Measurements from ENCODE around the gene LLGL2.

DNA sequence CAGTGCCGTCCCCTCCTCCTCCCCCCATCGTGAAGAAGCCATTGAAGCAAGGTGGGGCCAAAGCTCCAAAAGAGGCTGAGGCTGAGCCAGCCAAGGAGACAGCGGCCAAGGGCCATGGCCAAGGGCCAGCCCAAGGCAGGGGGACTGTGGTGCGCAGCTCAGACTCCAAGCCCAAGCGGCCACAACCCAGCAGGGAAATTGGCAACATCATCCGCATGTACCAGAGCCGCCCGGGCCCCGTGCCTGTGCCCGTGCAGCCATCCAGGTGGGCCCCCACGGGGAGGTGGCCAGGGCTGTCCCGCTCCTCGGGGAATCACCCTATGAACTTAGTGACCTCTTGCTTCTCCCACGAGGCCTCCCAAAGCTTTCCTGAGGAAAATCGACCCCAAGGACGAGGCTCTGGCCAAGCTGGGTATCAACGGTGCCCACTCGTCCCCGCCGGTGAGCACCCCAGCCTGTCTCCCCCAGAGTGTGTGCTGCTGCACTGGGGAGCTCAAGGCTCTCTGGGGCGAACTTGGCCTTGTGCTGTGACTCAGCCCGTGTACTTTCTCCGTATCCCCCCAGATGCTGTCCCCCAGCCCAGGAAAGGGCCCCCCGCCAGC lies 91.1 kb downstream of the LLGL2 start:
- TF ChIP-seq POLR2A (IDR thresholded peaks at IDR 0.05), result no peak
- TF ChIP-seq EP300 (IDR thresholded peaks at IDR 0.05), result no peak
- TF ChIP-seq, protein P1, sequence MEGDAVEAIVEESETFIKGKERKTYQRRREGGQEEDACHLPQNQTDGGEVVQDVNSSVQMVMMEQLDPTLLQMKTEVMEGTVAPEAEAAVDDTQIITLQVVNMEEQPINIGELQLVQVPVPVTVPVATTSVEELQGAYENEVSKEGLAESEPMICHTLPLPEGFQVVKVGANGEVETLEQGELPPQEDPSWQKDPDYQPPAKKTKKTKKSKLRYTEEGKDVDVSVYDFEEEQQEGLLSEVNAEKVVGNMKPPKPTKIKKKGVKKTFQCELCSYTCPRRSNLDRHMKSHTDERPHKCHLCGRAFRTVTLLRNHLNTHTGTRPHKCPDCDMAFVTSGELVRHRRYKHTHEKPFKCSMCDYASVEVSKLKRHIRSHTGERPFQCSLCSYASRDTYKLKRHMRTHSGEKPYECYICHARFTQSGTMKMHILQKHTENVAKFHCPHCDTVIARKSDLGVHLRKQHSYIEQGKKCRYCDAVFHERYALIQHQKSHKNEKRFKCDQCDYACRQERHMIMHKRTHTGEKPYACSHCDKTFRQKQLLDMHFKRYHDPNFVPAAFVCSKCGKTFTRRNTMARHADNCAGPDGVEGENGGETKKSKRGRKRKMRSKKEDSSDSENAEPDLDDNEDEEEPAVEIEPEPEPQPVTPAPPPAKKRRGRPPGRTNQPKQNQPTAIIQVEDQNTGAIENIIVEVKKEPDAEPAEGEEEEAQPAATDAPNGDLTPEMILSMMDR (IDR thresholded peaks at IDR 0.05), result no peak
- TF ChIP-seq POLR2AphosphoS5 (IDR thresholded peaks at IDR 0.05), result no peak

All from upper lobe of left lung (tissue), 4 donors.